HepG2 (cell line): ENCODE results near the gene MTF1. TPM values are rescaled to one million over a fixed set of nuclear protein-coding genes. Genes with fewer than 3 reads are reported as not detected.

ENCODE experiments used
- CBFB ChIP-seq: sonication (generic); formaldehyde crosslinking; IDR thresholded peaks from 2 replicates; pipeline ENCODE4 v1.4.0; 2020; ENCODE audit warnings: missing genetic modification reagents
- CCAR2 ChIP-seq: fragments of 200-400 bp; formaldehyde crosslinking; optimal IDR thresholded peaks from 2 replicates; pipeline ENCODE3; 2018; ENCODE audit warnings: low read depth, mild to moderate bottlenecking, low read length, moderate library complexity
- DNMT3B ChIP-seq: conservative IDR thresholded peaks from 2 replicates; pipeline ENCODE4 v1.6.1; 2016; ENCODE audit warnings: missing biosample characterization, control low read depth
- FOXP1 ChIP-seq, 2 experiments: fragments of 450-650 bp in 1 of 2; IDR thresholded peaks; 2 replicates each; pipeline ENCODE4 v1.6.1; 2017 to 2018; ENCODE audit warnings: antibody characterized with exemption in 1 of 2
- HMGXB4 ChIP-seq, 2 experiments: sonication (generic) in 1 of 2; formaldehyde crosslinking in 1 of 2; IDR thresholded peaks; 2 replicates each; pipeline versions ENCODE4 v1.4.0 to v1.6.1; 2018 to 2020; ENCODE audit warnings: missing genetic modification reagents in 2 of 2, borderline replicate concordance in 1 of 2, low read depth in 1 of 2, mild to moderate bottlenecking in 1 of 2, missing biosample characterization in 1 of 2
- KAT7 ChIP-seq: IDR thresholded peaks from 2 replicates; pipeline ENCODE4 v1.6.1; 2018; ENCODE audit warnings: borderline replicate concordance, missing compliant biosample characterization
- KDM1A ChIP-seq: IDR thresholded peaks from 2 replicates; pipeline ENCODE4 v1.6.1; 2016; ENCODE audit warnings: missing compliant biosample characterization
- KDM5A ChIP-seq: fragments of 200-600 bp; sonication (generic); IDR thresholded peaks from 2 replicates; pipeline ENCODE4 v1.7.0; 2018; ENCODE audit warnings: antibody characterized with exemption, mild to moderate bottlenecking, low read length, borderline replicate concordance
- MATR3 ChIP-seq: sonication (generic); formaldehyde crosslinking; IDR thresholded peaks from 2 replicates; pipeline ENCODE4 v1.4.0; 2020; ENCODE audit warnings: missing genetic modification reagents
- MIXL1 ChIP-seq: IDR thresholded peaks from 2 replicates; pipeline ENCODE4 v1.6.1; 2016
- NBN ChIP-seq: fragments of 450-650 bp; conservative IDR thresholded peaks from 2 replicates; pipeline ENCODE4 v1.6.1; 2017
- NCOA5 ChIP-seq: sonication (generic); formaldehyde crosslinking; IDR thresholded peaks from 2 replicates; pipeline ENCODE4 v1.4.0; 2020; ENCODE audit warnings: missing genetic modification reagents
- POLR2AphosphoS2 ChIP-seq: IDR thresholded peaks from 2 replicates; pipeline ENCODE4 v1.6.1; 2011; ENCODE audit warnings: low read depth, low read length, improper control_type of control experiment
- REXO4 ChIP-seq: sonication (generic); formaldehyde crosslinking; IDR thresholded peaks from 2 replicates; pipeline ENCODE4 v1.8.0; 2022; ENCODE audit warnings: missing genetic modification reagents, mild to moderate bottlenecking, borderline replicate concordance
- RXRB ChIP-seq: IDR thresholded peaks from 2 replicates; pipeline ENCODE4 v1.6.1; 2016; ENCODE audit warnings: borderline replicate concordance, missing genetic modification reagents, missing compliant biosample characterization
- SALL2 ChIP-seq: sonication (generic); formaldehyde crosslinking; IDR thresholded peaks from 2 replicates; pipeline ENCODE4 v1.8.1; 2023; ENCODE audit warnings: mild to moderate bottlenecking, missing genetic modification reagents, inconsistent platforms
- TCF7 ChIP-seq: sonication (generic); IDR thresholded peaks from 2 replicates; pipeline ENCODE4 v1.6.1; 2016; ENCODE audit warnings: antibody characterized with exemption, low read depth
- ZFP82 ChIP-seq: sonication (generic); formaldehyde crosslinking; IDR thresholded peaks from 2 replicates; pipeline ENCODE4 v1.5.1; 2020; ENCODE audit warnings: mild to moderate bottlenecking, missing genetic modification reagents, borderline replicate concordance
- ZNF138 ChIP-seq: sonication (generic); formaldehyde crosslinking; IDR thresholded peaks from 2 replicates; pipeline ENCODE4 v1.5.0; 2020; ENCODE audit warnings: mild to moderate bottlenecking, low read depth, missing genetic modification reagents
- ZNF292 ChIP-seq: sonication (generic); formaldehyde crosslinking; IDR thresholded peaks from 2 replicates; pipeline ENCODE4 v1.8.1; 2022; ENCODE audit warnings: mild to moderate bottlenecking, low read depth, missing genetic modification reagents, borderline replicate concordance
- ZNF33B ChIP-seq: sonication (generic); formaldehyde crosslinking; IDR thresholded peaks from 2 replicates; pipeline ENCODE4 v1.5.1; 2020; ENCODE audit warnings: mild to moderate bottlenecking, missing genetic modification reagents
- ZNF430 ChIP-seq: sonication (generic); formaldehyde crosslinking; IDR thresholded peaks from 2 replicates; pipeline ENCODE4 v1.9.0; 2021; ENCODE audit warnings: mild to moderate bottlenecking, missing genetic modification reagents
- ZNF562 ChIP-seq: sonication (generic); formaldehyde crosslinking; IDR thresholded peaks from 2 replicates; pipeline ENCODE4 v1.8.0; 2022; ENCODE audit warnings: missing genetic modification reagents, borderline replicate concordance
- ZNF816 ChIP-seq: sonication (generic); formaldehyde crosslinking; IDR thresholded peaks from 2 replicates; pipeline ENCODE4 v1.8.0; 2022; ENCODE audit warnings: missing genetic modification reagents, mild to moderate bottlenecking, borderline replicate concordance
- ZNF850 ChIP-seq: sonication (generic); formaldehyde crosslinking; conservative IDR thresholded peaks from 2 replicates; pipeline ENCODE4 v1.9.0; 2021; ENCODE audit warnings: mild to moderate bottlenecking, missing genetic modification reagents
- ZSCAN20 ChIP-seq: sonication (generic); formaldehyde crosslinking; IDR thresholded peaks from 2 replicates; pipeline ENCODE4 v1.4.0; 2020; ENCODE audit warnings: missing genetic modification reagents, mild to moderate bottlenecking, borderline replicate concordance
- ZSCAN22 ChIP-seq: sonication (generic); formaldehyde crosslinking; IDR thresholded peaks from 2 replicates; pipeline ENCODE4 v1.4.0; 2020; ENCODE audit warnings: mild to moderate bottlenecking, missing genetic modification reagents
- ZSCAN31 ChIP-seq: sonication (generic); formaldehyde crosslinking; IDR thresholded peaks from 2 replicates; pipeline ENCODE4 v1.5.0; 2020; ENCODE audit warnings: low read depth, mild to moderate bottlenecking, missing genetic modification reagents
- polyA plus RNA-seq, 8 experiments: library from polyadenylated mRNA; depleted of rRNA in 3 of 8; stranded (reverse) in 7 of 8; unstranded in 1 of 8; fragments of >200 nt; fragmentation: Illumina TruSeq in 4 of 8; extraction: Trizol in 4 of 8; gene quantifications; 2 replicates each; pipeline versions ENCODE4 v1.2.1 to v1.2.3, GENCODE V29; 2011 to 2016; ENCODE audit warnings: low read depth in 4 of 8, missing spikeins in 1 of 8, mixed read lengths in 1 of 8; ENCODE audit not compliant: insufficient read depth in 1 of 8
- total RNA-seq, 5 experiments: library from RNA; depleted of rRNA; stranded (reverse); fragments of >200 nt; fragmentation: Illumina TruSeq; extraction: Trizol; gene quantifications; 2 replicates each; pipeline ENCODE4 v1.2.3, GENCODE V29; 2016; ENCODE audit warnings: low read depth in 1 of 5
- TF ChIP-seq, protein P1 (sequence below): sonication (generic); formaldehyde crosslinking; IDR thresholded peaks from 2 replicates; pipeline ENCODE4 v1.4.0; 2020; ENCODE audit warnings: missing genetic modification reagents, borderline replicate concordance

The MTF1 gene
- total and polyA plus RNA-seq, 2 of the 13 experiments (the other 11 are each of a cell fraction or from before 2014, with no cell fraction given) = 2.4 to 3.3 TPM

DNA sequence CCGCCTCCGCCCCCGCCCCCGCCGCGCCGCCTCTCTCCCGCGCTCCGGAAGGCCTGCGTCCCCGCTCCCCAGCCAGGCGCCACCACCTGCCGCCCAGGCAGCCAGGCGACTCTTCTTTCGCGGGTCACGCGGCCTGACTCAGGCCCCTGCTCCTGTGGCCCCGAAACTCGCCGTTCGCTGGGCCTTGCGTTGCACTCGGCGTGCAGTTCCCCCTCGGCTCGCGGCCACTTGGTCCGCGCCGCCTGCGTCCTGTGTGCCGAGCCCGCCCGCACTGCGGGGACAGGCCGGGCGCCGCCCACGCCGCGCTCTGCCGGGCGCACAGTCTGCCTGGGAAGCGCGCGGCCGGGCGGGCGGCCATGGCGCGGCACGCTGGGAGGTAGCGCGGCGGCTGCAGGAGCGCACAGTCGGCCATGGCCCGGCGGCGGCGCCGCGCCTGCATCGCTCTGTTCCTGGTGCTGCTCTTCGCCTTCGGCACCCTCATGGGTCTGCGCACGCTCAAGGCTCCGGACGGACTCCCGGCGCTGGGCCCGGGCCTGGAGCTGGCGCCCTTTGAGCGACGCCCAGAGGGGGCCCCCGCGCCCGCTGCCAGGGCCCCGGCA lies 65.5 kb downstream of the MTF1 start, which contains the start of gene MANEAL (continued):
- TF ChIP-seq, protein P1, sequence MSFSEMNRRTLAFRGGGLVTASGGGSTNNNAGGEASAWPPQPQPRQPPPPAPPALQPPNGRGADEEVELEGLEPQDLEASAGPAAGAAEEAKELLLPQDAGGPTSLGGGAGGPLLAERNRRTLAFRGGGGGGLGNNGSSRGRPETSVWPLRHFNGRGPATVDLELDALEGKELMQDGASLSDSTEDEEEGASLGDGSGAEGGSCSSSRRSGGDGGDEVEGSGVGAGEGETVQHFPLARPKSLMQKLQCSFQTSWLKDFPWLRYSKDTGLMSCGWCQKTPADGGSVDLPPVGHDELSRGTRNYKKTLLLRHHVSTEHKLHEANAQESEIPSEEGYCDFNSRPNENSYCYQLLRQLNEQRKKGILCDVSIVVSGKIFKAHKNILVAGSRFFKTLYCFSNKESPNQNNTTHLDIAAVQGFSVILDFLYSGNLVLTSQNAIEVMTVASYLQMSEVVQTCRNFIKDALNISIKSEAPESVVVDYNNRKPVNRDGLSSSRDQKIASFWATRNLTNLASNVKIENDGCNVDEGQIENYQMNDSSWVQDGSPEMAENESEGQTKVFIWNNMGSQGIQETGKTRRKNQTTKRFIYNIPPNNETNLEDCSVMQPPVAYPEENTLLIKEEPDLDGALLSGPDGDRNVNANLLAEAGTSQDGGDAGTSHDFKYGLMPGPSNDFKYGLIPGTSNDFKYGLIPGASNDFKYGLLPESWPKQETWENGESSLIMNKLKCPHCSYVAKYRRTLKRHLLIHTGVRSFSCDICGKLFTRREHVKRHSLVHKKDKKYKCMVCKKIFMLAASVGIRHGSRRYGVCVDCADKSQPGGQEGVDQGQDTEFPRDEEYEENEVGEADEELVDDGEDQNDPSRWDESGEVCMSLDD (CRISPR knock-in tag) = 0 out of 2 replicates have a peak, but pooled peaks have one; percentile 40
- TF ChIP-seq KDM5A (no peak), HMGXB4 (CRISPR knock-in tag; IDR thresholded peaks at IDR 0.05; ENCODE audit: borderline replicate concordance in 1 of 2, low read depth in 1 of 2) (no peak), DNMT3B (no peak), KAT7 (no peak), SALL2 (CRISPR knock-in tag) (no peak), ZNF292 (CRISPR knock-in tag) (no peak), MIXL1 (CRISPR knock-in tag) (no peak), ZSCAN20 (CRISPR knock-in tag) (peak; percentile 76; the same call in 1 of the 2 replicates), CCAR2 (no peak), KDM1A (CRISPR knock-in tag) (no peak), ZSCAN22 (CRISPR knock-in tag) (no peak), ZFP82 (CRISPR knock-in tag) (no peak), ZNF430 (peak; percentile 41; the same call in 1 of the 2 replicates), ZSCAN31 (CRISPR knock-in tag) (no peak), ZNF816 (CRISPR knock-in tag) (no peak; the same call in 1 of the 2 replicates), ZNF562 (CRISPR knock-in tag) (0 out of 2 replicates have a peak, but pooled peaks have one; percentile 22), NBN (no peak), MATR3 (CRISPR knock-in tag) (no peak), ZNF33B (CRISPR knock-in tag) (peak; percentile 73; the same call in 1 of the 2 replicates), NCOA5 (CRISPR knock-in tag) (no peak), ZNF138 (CRISPR knock-in tag) (peak; percentile 83; the same call in 1 of the 2 replicates), REXO4 (CRISPR knock-in tag) (peak; percentile 37; the same call in 1 of the 2 replicates), CBFB (CRISPR knock-in tag) (no peak), POLR2AphosphoS2 (no peak), FOXP1 (IDR thresholded peaks at IDR 0.05) (no peak), FOXP1 (CRISPR knock-in tag; IDR thresholded peaks at IDR 0.05) (no peak), TCF7 (no peak), RXRB (CRISPR knock-in tag) (no peak), ZNF850 (CRISPR knock-in tag) (0 out of 2 replicates have a peak, but pooled peaks have one; percentile 49)
